ENCODE measurements around the gene PRKRA. TPM values are rescaled to one million over a fixed set of nuclear protein-coding genes. Genes with fewer than 3 reads are reported as not detected.

PRKRA gene
- total and polyA plus RNA-seq, 9 of the 15 experiments (the other 6 are each of a cell fraction or from before 2014, with no cell fraction given) = 14.1 to 78.1 (median 52.3) TPM

DNA sequence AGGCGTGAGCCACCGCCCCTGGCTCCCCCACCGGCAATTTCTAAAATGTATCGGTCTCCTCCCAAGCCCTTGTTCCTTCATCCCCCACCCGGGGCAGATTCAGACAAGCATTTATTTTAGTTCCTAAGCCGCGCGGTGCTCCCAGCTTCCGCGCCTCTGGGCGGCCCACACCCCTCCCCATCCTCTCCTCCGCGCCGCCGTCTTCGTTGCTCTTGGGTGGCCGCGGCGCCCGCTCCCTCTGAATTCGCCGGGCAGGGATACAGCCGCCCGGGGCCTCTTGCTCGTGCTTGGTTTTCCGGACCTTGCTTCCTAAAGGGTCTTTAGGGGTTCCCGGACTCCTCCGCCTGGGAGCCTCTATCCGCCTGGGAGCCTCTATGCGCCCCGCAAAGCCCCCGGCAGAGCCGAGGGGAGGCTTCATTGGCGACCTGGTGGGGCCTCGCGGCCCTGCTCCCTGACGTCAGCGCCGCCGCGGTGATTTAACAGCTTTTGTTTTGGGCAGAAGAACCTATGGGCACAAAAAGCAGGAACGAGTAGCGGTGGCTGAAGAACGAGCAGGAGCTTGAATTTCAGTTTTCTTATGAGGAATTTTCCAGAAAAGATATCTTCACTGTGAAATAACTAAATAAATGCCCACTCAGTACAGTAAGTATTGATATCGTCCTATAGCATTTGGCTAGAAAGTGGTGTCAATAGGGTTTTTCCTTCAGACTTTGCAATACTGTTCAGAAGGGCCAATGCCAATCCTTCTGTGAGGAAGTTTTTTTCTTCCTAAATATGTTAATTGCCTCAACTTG is 37.3 kb downstream of the PRKRA start (continued):
- TF ChIP-seq, protein P1, sequence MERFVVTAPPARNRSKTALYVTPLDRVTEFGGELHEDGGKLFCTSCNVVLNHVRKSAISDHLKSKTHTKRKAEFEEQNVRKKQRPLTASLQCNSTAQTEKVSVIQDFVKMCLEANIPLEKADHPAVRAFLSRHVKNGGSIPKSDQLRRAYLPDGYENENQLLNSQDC (CRISPR knock-in tag; IDR thresholded peaks at IDR 0.05) = peak; percentile 57; the same call in 1 of the 2 replicates
- TF ChIP-seq TOE1 (IDR thresholded peaks at IDR 0.05; ENCODE audit: borderline replicate concordance) = 0 out of 2 replicates have a peak, but pooled peaks have one; percentile 30
- TF ChIP-seq TOE1 (CRISPR knock-in tag; IDR thresholded peaks at IDR 0.05; ENCODE audit: borderline replicate concordance, low read depth) = 0 out of 2 replicates have a peak, but pooled peaks have one; percentile 57
- TF ChIP-seq WHSC1 (IDR thresholded peaks at IDR 0.05; ENCODE audit: low read length) = no peak
- TF ChIP-seq, protein P2, sequence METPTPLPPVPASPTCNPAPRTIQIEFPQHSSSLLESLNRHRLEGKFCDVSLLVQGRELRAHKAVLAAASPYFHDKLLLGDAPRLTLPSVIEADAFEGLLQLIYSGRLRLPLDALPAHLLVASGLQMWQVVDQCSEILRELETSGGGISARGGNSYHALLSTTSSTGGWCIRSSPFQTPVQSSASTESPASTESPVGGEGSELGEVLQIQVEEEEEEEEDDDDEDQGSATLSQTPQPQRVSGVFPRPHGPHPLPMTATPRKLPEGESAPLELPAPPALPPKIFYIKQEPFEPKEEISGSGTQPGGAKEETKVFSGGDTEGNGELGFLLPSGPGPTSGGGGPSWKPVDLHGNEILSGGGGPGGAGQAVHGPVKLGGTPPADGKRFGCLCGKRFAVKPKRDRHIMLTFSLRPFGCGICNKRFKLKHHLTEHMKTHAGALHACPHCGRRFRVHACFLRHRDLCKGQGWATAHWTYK (CRISPR knock-in tag; IDR thresholded peaks at IDR 0.05) = 0 out of 2 replicates have a peak, but pooled peaks have one; percentile 44
- 0 out of 2 replicates have a peak, but pooled peaks have one; percentile 39 for TF ChIP-seq HCFC1 (IDR thresholded peaks at IDR 0.05; ENCODE audit: low read depth, low read length)
- no peak for TF ChIP-seq SAFB2 (IDR thresholded peaks at IDR 0.05; ENCODE audit: borderline replicate concordance, low read depth, low read length, severe bottlenecking)
- TF ChIP-seq NR2C2 (CRISPR knock-in tag; IDR thresholded peaks at IDR 0.05) = peak; percentile 52; the same call in 1 of the 2 replicates
- TF ChIP-seq NR2C2 (tag; IDR thresholded peaks at IDR 0.05) = no peak
- no peak; the same call in none of the 2 replicates for TF ChIP-seq SMAD4 (CRISPR knock-in tag; conservative IDR thresholded peaks at IDR 0.05)
- no peak for TF ChIP-seq ZNF431 (CRISPR knock-in tag; IDR thresholded peaks at IDR 0.05)
- TF ChIP-seq ZBTB17 (CRISPR knock-in tag; IDR thresholded peaks at IDR 0.05) = 0 out of 2 replicates have a peak, but pooled peaks have one; percentile 52
- no peak for TF ChIP-seq NFXL1 (CRISPR knock-in tag; IDR thresholded peaks at IDR 0.05)
- no peak for TF ChIP-seq GTF2F1 (IDR thresholded peaks at IDR 0.05; ENCODE audit: low read depth, low read length)
- TF ChIP-seq, protein P3, sequence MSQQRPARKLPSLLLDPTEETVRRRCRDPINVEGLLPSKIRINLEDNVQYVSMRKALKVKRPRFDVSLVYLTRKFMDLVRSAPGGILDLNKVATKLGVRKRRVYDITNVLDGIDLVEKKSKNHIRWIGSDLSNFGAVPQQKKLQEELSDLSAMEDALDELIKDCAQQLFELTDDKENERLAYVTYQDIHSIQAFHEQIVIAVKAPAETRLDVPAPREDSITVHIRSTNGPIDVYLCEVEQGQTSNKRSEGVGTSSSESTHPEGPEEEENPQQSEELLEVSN (IDR thresholded peaks at IDR 0.05; ENCODE audit: borderline replicate concordance in 1 of 2, extremely low read depth in 1 of 2, insufficient read depth in 1 of 2, insufficient read length in 1 of 2, low read depth in 1 of 2, low read length in 1 of 2, poor library complexity in 1 of 2, severe bottlenecking in 1 of 2) = peak; percentile 20 to 53
- TF ChIP-seq CREM (IDR thresholded peaks at IDR 0.05; ENCODE audit: low read depth) = peak; percentile 90
- no peak for TF ChIP-seq BHLHE40 (IDR thresholded peaks at IDR 0.05; ENCODE audit: low read length)
- TF ChIP-seq, protein P4, sequence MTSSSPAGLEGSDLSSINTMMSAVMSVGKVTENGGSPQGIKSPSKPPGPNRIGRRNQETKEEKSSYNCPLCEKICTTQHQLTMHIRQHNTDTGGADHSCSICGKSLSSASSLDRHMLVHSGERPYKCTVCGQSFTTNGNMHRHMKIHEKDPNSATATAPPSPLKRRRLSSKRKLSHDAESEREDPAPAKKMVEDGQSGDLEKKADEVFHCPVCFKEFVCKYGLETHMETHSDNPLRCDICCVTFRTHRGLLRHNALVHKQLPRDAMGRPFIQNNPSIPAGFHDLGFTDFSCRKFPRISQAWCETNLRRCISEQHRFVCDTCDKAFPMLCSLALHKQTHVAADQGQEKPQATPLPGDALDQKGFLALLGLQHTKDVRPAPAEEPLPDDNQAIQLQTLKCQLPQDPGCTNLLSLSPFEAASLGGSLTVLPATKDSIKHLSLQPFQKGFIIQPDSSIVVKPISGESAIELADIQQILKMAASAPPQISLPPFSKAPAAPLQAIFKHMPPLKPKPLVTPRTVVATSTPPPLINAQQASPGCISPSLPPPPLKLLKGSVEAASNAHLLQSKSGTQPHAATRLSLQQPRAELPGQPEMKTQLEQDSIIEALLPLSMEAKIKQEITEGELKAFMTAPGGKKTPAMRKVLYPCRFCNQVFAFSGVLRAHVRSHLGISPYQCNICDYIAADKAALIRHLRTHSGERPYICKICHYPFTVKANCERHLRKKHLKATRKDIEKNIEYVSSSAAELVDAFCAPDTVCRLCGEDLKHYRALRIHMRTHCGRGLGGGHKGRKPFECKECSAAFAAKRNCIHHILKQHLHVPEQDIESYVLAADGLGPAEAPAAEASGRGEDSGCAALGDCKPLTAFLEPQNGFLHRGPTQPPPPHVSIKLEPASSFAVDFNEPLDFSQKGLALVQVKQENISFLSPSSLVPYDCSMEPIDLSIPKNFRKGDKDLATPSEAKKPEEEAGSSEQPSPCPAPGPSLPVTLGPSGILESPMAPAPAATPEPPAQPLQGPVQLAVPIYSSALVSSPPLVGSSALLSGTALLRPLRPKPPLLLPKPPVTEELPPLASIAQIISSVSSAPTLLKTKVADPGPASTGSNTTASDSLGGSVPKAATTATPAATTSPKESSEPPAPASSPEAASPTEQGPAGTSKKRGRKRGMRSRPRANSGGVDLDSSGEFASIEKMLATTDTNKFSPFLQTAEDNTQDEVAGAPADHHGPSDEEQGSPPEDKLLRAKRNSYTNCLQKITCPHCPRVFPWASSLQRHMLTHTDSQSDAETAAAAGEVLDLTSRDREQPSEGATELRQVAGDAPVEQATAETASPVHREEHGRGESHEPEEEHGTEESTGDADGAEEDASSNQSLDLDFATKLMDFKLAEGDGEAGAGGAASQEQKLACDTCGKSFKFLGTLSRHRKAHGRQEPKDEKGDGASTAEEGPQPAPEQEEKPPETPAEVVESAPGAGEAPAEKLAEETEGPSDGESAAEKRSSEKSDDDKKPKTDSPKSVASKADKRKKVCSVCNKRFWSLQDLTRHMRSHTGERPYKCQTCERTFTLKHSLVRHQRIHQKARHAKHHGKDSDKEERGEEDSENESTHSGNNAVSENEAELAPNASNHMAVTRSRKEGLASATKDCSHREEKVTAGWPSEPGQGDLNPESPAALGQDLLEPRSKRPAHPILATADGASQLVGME (CRISPR knock-in tag; IDR thresholded peaks at IDR 0.05) = peak; percentile 77; the same call in 1 of the 2 replicates
- no peak for TF ChIP-seq KLF16 (IDR thresholded peaks at IDR 0.05)

Measured in K562 (cell line).